GM21737 (cell line): ENCODE results near the gene ATG7.

Experiments used
- ATAC-seq: cut with Tn5 transposase; IDR thresholded peaks from one replicate; pipeline ENCODE4 v1.9.1; 2021; ENCODE audit warnings: mild to moderate bottlenecking, moderate library complexity; ENCODE audit not compliant: unreplicated experiment

Gene ATG7

DNA sequence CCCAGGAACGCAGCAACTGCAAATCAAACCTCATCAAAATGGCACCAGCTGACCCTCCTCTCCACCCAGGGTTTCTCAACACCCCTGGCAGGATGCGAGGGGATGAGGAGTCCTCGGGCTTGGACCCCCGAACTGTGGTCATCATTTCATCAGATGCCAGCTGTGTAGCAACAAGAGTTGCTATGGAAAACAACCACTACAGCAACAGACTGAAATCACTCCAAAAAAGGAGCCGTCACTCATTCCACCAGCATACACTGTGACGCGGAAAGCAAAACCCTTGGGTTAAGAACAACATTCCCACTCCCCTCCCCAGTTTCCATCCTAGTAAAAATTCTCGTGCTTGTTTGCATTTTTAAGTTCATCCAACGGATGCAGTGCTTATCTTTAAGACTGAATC is 331.4 kb downstream of the ATG7 start:
- no peak for ATAC-seq

GRCh38 chr3:11604139-11604892 is 332.1 kb downstream of the ATG7 start:
- ATAC-seq = no peak

- no peak for ATAC-seq
Observed at GRCh38 chr3:11605398-11605797, 333.2 kb downstream of the ATG7 start.

DNA sequence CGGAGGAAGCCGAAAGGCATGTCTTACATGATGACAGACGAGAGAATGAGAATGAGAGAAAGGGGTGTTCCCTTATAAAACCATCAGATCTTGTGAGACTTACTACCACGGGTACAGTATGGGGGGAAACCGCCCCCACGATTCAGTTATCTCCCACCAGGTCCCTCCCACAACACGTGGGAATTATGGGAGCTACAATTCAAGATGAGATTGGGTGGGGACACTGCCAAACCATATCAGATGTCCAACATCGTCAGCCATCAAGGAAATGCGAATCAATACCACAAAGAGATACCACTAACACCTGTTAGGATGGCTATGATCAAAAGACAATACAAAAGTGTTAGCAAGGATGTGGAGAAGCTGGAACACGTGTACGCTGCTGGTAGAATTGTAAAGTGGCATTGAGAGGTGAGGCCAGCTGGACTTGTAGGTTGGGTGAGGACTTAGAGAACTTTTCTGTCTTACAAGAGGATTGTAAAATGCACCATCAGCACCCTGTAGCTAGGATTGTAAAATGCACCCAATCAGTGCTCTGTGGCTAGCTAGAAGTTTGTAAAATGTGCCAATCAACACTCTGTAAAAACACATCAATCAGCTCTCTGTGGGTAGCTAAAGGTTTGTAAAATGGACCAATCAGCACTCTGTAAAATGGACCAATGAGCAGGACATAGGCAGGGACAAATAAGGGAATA is 334.0 kb downstream of the ATG7 start:
- no peak for ATAC-seq

GRCh38 chr3:11606865-11607440 is 334.8 kb downstream of the ATG7 start:
- no peak for ATAC-seq
